GM12878 (cell line): ENCODE results near the gene IFNGR2.

Experiments
- EGR1 ChIP-seq, 2 experiments: IDR thresholded peaks; 1 replicate in 1 of 2; 2 replicates in 1 of 2; pipeline ENCODE4 v1.6.1; 2011 to 2012; ENCODE audit warnings: low read depth in 2 of 2, low read length in 2 of 2, borderline replicate concordance in 1 of 2, mild to moderate bottlenecking in 1 of 2, moderate library complexity in 1 of 2
- MEF2A ChIP-seq: IDR thresholded peaks from 2 replicates; pipeline ENCODE4 v1.6.1; 2011; ENCODE audit warnings: low read depth, mild to moderate bottlenecking, low read length, moderate library complexity; ENCODE audit not compliant: insufficient read depth
- RAD51 ChIP-seq: fragments of 450-650 bp; IDR thresholded peaks from 2 replicates; pipeline ENCODE4 v1.6.1; 2016; ENCODE audit warnings: moderate library complexity, mild to moderate bottlenecking, inconsistent platforms
- SP1 ChIP-seq: IDR thresholded peaks from one replicate; pipeline ENCODE4 v1.6.1; 2011; ENCODE audit warnings: low read depth, low read length
- STAT3 ChIP-seq: IDR thresholded peaks from 2 replicates; pipeline ENCODE4 v1.6.1; 2011; ENCODE audit warnings: low read depth, low read length, improper control_type of control experiment

- no peak for TF ChIP-seq MEF2A
- TF ChIP-seq RAD51 = peak; percentile 19; the same call in 1 of the 2 replicates
- TF ChIP-seq SP1 = no peak
- no peak for TF ChIP-seq STAT3
- no peak for TF ChIP-seq EGR1 (IDR thresholded peaks at IDR 0.05; ENCODE audit: borderline replicate concordance in 1 of 2, low read depth in 2 of 2, low read length in 2 of 2)
These were observed 4.9 kb upstream of the IFNGR2 start for GRCh38 chr21:33398361-33398760.
